Endometrial microvascular endothelial cells (primary cell): ENCODE data around the gene SCD. TPM values are rescaled to one million over a fixed set of nuclear protein-coding genes. Genes with fewer than 3 reads are reported as not detected.

ENCODE experiments used
- in situ Hi-C: cut with HindIII; loops from 2 replicates; pipeline ENCODE4 v1.10.0; 2017; ENCODE audit warnings: low sequenced_read_pairs, low pct_unique_long_range_greater_than_20kb; ENCODE audit errors: inconsistent ontology term
- total RNA-seq: library from RNA; depleted of rRNA; stranded (reverse); fragments of >200 nt; gene quantifications from one replicate; pipeline ENCODE4 v1.2.3, GENCODE V29; 2015; ENCODE audit errors: inconsistent ontology term

Gene SCD
- total RNA-seq, 1 donor from 2014 or later = 45.1 TPM

- in situ Hi-C loops = no loop called here
These were observed 30.8 kb downstream of the SCD start for GRCh38 chr10:100377830-100378229.

GRCh38 chr10:100380400-100380799 lies 33.4 kb downstream of the SCD start:
- in situ Hi-C loops = no loop called here

GRCh38 chr10:100382553-100382952 lies 35.5 kb downstream of the SCD start:
- in situ Hi-C loops = no loop called here

- in situ Hi-C loops = no loop called here
These were observed 36.2 kb downstream of the SCD start for GRCh38 chr10:100383251-100383650.

GRCh38 chr10:100391163-100392002 lies 44.4 kb downstream of the SCD start:
- in situ Hi-C loops = no loop called here

GRCh38 chr10:100392686-100393003 lies 45.6 kb downstream of the SCD start:
- in situ Hi-C loops = no loop called here

GRCh38 chr10:100395626-100396025 lies 48.6 kb downstream of the SCD start:
- in situ Hi-C loops = no loop called here

GRCh38 chr10:100396605-100397004 lies 49.6 kb downstream of the SCD start:
- in situ Hi-C loops = no loop called here

- in situ Hi-C loops = no loop called here
These were observed 54.7 kb downstream of the SCD start for GRCh38 chr10:100401631-100402328.

GRCh38 chr10:100403734-100404133 lies 56.7 kb downstream of the SCD start:
- in situ Hi-C loops = no loop called here

- in situ Hi-C loops = no loop called here
These were observed 66.1 kb downstream of the SCD start for GRCh38 chr10:100413173-100413572.

Other genes starting within 250 kb of the SCD start
- 65.0 TPM for gene ERLIN1, start 161.2 kb upstream of the SCD start, total RNA-seq
- 26.4 TPM for gene CHUK, start 117.6 kb upstream of the SCD start, total RNA-seq
- gene CWF19L1, start 79.6 kb upstream of the SCD start, total RNA-seq = 38.8 TPM
- 74.7 TPM for gene BLOC1S2, start 60.6 kb upstream of the SCD start, total RNA-seq
- not detected for gene PKD2L1, start 17.0 kb upstream of the SCD start, total RNA-seq
- not detected for gene WNT8B, start 115.8 kb downstream of the SCD start, total RNA-seq
- 0.93 TPM for gene SEC31B, start 172.6 kb downstream of the SCD start, total RNA-seq
- 187 TPM for gene NDUFB8, start 182.6 kb downstream of the SCD start, total RNA-seq
- 5.4 TPM for gene HIF1AN, start 188.7 kb downstream of the SCD start, total RNA-seq